ENCODE results near the gene CBFA2T3.

CBFA2T3 gene

DNA sequence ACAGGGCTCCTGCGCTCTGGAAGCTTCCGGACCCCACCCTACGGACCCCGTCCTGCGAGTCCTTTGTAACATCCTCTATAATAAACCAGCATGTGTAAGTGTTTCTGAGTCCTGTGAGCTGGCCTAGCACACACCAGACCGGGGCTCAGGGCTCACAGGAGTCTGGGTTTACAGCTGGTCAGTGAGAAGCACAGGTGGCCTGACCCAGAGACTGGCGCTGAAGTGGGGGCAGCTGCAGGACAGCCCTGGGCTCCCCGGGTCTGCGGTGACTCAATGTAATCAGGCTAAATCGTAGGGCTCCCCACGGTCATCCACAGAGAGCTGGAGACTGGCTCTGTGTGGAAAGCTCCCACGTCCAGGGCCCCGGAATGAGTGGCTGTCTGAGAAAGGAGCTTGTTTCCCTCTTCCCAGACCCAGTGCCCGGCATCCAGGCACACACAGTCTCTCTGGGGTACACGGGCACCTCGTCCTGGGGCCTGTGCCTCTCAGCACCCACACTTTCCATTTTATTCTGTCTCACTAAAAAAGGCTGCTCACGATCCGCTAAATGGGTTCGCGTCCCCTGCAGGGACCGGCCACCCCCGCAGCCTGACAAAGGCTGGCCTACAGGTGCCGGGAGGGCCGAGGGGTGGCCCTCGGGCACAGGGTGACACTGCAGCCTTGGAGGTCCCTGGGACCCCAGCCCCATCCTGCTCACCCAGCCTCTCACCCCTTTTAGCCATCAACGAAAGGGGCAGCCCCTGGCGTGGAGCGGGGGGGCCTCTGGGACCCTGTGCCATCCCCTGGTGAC, 18.9 kb upstream of the CBFA2T3 start:
- DNase-seq (ENCODE audit: low read depth): no peak

DNA sequence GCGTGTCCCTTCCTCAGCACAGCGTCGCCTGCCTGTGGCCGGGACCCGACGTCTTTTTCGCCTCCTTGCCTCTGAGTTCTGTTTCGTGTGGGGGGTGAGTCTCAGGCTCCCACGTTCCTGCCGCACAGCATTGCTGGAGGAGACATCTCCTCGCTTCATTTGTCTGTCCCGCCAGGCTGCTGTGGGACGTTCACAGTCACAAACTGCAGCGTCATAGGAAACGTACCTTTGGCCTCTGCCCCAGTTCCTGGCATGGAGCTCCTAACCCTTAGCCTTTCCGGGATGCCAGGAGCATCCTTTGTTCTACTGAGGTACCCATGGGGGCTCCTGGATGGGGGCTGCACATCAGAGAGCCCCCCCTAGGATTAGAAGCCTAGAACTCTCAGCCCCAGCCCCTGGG, 18.2 kb upstream of the CBFA2T3 start:
- DNase-seq (ENCODE audit: low read depth): no peak

DNA sequence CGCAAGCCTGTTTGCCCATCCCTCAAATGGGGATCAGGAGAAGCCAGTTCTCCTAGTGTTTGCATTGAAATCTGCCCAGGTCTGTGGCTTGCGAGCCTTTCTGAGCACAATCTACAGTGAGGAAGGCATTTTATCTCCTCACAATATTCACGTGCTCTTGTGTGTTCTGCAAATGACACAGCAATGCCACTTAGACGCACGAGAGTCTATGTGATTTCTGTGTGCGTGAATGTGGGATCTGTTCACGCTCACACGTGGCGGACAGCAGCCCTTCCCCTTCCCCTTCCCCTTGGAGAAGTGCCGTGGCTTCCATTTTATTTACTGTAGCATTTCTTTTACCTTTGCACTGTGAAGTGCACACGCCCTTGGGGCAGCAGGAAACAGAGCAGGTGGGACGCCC, 17.7 kb upstream of the CBFA2T3 start:
- DNase-seq (ENCODE audit: low read depth): no peak

DNA sequence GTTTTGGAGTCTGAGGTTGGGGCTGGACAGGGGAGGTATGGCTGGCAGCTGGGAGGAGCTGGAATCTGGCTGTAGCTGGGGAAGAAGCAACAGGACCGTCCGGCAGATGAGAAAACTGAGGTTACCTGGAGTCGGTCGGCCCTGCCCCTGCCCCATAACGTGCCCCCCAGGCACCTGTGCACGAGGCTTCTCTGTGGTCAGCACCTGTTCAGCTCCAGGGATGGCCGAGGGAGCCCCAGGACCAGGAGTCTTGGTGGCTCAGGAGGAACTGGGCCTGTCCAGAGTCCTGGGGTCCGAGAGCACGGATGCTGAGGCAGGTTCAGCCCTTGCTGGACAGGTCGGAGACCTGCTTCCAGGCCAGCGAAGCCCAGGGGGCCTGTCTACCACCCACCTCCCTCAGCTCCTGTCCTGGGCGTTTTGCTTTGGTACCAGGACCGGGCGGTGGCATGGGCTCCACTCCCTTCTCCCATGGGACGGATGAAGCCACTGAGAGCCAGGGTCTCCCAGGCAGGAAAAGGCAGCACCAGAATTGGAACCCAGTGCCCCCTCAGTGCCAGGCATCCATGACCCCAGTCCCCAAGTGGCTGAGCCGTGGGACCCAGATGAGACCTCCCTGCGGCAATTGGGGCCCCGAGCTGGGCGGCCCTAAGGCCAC, 17.1 kb upstream of the CBFA2T3 start:
- no peak for DNase-seq (ENCODE audit: low read depth)

DNA sequence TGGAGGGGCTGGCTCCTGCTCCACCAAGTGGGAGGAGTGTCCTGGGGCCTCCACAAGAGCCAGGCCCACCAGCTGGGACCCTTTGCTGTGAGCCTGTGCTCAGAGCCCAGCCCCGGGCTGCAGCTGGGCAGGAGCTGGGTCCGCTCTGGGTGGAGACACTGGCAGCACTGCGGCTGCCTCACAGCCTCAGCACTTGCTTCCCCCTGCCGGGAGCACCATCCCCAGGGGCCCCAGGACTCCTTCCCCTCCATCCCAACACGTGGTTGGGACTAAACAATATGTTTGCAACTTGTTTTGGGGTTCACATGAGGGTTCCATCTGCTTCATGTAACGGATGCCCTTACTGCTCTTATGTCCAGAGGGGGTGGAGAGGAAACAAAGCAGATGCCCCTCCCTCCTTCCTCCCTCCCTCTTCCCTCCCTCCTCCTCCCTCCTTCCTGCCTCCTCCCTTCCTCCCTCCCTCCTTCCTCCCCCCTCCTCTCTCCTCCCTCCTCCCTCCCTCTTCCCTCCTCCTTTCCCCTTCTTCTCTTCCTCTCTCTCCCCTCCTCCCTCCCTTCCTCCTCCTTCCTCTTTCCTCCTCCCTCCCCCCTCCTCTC, 16.3 kb upstream of the CBFA2T3 start:
- no peak for DNase-seq (ENCODE audit: low read depth)

DNA sequence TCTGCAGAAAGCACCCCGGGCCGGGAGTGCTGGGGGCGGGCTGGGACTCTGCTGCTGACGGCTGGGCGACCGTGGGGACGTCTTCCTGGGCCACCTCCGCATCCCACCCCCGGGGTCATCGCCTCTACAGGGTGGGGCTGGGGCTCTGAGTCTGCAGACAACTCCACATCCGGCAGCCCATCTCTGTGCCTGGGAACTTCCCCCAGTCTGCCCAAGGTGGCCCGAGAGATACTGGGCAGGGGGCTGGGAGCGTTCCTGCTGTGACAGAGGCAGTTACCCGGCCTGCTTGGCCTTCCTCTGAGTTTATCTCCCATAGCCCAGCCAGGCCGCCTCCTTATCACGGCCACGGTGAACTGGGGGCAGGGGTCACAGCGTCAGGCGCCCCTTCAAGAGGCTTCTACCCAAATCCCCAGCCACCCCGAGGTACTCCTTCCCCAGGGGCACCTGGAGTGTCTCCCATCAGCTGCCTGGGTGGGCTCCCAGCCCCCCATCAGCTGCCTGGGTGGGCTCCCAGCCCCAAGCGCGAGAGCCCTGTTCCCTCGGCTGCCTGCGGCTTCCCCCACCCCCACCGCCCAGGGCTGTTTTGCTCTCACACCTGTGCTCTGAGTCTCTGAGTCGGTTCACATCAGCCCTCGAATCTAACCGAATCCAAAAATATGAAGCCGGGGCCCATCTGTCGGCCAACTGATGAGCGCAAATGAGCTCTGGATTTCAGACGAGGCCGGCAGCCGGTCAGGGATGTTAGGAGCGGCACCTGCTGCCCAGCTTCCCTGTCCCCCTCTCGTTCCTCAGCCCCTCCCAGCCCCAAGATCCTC, 15.6 kb upstream of the CBFA2T3 start:
- DNase-seq (ENCODE audit: low read depth): no peak

DNA sequence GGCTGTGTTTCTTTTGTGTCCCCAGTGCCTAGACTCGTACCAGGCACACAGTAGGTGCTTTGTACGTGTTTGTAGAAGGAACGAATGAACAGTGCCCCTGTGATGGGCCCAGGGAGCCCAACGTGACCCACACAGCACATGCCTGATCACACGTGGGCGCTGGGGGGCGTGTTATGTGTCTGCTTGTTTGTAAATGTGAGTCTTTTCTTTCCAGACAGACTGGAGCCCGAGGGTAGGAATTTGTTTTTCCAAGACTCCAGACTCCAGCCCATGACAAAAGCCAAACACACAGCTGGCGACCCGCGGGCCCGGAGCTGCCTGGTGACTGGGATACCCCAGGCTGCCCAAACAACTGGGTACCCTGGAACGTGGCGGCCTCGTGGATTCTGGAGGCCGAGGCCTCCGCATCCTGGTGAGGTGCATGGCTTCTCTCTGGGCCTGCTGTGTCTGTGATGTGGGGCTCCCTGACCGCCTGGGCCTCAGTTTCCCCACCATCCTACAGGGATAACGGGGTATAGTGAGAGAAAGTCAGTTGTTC, 14.9 kb upstream of the CBFA2T3 start:
- DNase-seq (ENCODE audit: low read depth): no peak

DNA sequence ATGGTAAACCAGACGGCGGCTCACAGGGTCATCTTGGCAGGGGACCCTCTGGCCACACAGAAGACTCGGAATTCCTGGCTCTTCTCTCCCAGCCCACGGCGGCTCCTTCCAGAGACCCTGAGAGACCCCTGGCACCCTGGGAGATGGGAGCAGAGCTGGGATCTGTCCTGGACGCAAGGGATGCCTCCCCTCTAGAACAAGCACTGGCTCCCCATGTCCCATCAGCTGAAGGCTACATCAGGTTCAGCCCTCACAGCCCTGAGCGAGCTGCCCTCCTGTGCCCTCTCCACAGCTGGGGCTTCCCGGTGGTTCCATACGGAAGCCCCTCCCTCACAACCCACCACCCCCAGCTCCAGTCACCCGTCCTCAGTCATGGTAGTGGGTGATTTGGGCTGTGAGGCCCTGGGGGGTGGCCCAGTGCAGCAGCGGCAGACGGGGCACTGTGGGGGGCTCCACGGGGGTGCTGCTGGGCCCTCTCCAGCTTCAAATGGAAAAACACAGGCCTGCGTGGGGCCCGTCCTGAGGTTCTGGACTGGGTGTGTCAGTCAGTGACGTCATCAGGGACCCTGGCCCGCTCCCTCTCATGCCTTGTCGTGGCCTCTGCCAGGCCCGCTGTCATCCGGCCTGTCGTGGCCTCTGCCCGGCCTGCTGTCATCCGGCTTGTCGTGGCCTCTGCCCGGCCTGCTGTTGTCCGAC, 13.0 kb upstream of the CBFA2T3 start:
- no peak for DNase-seq (ENCODE audit: low read depth)

DNA sequence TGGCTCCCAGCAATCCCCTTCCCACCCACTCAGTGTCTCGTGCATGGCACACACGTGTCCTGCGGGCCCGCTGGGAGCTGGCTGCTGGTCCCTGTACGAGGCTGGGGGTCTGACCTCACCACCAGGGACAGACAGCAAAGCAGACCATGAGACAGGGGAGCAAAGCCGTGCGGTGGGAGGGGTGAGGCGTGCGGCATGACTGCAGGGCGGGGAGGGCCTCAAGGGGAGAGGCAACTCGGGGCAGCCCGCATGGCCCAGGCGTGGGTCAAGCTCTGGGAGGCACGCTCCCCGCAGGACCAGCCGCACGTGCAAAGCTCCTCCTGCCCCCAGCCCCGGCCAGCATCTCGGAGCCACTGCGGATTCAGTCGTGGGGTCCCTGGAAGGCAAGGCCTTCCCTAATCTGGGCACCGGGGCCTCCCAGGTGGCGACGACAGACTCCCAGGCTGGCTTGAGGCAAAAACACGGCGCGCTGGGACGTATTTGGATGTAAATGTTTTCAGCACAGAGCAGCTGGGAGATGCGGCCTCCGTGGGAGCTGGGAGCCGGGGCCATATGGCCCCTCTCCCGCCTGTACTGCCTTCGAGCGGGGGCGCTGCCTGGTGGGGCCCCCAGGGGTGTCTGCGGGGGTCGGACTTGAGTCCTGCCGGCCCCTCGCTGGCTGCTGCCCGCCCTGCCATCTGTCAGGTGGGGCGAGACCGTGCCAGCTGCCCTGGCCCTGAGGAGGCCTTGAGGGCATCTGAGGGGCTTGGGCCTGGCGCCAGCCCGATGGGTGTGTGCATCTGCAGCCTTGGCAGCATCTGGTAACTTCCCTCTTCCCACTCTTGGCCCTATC, 12.2 kb upstream of the CBFA2T3 start:
- no peak for DNase-seq (ENCODE audit: low read depth)

DNA sequence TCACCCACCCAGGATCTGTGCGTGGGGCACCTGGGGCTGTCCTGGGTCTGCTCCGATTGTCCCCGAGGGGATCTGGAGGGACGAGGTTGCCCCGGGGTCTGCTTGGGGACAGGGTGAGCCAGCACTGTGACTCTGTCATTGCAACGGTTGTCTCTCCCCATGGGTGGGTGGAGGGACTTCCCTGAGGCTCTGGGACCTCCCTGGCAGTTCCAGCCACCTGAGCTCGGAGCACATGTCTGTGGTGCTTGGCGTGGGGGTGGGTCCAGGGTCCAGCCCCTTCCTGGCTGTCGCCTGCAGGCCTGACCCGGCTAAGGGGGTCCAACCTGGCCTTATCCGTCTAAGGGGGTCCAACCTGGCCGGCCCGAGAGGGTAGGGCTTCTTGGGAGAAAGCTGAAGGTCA, 8.5 kb upstream of the CBFA2T3 start:
- no peak for DNase-seq (ENCODE audit: low read depth)

DNA sequence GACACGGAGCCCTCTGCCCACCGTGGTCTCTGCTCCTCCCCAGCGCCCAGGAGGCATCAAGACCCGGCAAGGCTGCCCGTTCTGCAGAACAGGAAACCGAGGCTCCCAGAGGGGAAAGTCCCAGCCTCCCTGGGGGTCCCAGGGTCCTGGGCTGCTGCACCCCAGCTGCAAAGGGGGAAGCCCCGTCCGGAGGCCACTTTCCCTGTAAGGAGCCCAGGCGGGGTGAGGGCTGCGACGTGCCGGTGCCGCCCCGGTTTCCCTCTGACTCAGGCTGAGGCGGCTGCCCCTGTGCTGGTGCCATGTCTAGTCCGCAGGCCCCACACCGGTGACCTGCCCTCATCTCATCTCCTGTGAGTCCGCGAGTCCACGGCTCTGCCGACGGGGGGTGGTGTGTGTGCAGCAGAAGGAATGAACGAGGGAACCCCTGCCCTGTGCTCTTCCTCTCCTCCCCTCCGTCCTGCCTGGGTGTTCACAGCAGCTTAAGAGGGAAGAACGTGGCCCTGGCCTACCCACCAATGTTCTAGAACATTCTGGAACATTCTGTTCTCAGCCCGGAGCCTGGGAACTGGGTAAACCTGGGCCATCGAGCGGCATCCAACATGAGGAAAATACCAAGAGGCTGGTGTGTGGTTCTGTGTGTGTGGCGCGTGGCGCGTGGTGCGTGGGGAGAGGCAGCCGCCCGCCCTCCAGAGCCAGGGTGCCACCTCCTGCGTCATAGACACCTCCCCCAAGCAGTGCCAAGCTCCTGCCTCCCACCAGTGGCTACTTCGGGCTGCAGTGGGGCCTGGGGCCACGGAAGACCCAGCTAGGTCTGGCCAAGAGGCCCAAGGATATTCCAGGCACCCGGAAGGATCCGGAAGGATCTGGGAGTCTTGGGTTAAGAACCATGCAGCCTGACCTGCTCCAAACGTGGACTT, 7.0 kb upstream of the CBFA2T3 start:
- no peak for DNase-seq (ENCODE audit: low read depth)

DNA sequence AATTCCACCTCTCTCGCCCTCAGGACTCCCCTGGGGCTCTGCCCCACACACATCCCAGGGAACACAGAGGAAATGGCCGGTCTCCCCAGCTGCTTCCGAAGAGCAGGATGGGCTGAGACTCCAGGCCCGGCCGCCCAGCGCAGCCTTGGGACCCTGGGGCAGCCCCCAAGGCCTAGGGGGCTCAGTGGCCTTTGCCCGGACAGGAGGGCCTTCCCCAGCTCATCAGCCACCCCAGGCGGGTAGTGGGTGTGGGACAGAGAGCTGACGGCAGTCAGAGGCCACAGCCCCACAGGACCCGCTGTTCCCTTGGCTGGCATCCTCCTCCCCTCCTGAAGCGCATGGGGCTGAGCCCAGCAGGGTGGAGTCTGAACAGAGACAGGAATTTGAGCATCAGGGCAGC, 6.2 kb upstream of the CBFA2T3 start:
- DNase-seq (ENCODE audit: low read depth): no peak

DNA sequence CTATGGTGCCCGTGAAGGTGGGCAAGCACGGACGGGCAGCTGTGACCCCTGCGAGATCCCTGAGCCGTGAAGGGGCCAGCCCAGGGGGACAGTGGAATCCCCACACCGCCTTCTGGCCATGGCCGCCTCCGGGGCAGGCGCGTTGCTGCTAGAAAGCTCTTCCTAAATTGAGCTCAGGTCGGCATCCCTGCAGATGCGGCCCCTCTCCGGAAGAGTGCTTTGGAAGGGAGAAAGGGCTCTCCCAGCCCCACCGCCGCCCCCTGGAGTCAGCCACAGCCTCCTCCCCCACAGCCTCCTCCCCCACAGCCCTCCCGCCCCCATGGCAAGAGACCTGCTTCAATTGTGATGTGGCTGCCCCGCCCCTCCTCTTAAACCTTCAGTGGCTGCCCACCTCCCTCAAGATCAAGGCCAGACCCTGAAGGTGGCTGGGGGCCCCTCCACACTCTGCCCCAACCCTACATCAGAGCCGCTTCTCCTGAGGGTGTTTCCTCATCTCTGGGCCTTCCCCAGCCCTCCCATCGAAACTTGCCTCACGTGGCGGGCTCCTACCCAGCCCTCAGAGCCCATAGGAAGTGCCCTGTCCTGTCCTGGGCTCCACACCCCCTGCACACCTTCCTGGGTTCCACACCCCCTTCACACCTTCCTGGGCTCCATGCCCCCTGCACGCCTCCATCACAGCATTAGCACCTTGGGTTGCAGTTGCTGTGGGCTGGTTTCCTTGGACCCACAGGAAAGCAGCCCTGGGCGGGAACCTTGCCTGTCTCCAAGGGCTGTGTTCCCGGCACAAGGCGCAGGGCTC, 5.5 kb upstream of the CBFA2T3 start:
- no peak for DNase-seq (ENCODE audit: low read depth)

DNA sequence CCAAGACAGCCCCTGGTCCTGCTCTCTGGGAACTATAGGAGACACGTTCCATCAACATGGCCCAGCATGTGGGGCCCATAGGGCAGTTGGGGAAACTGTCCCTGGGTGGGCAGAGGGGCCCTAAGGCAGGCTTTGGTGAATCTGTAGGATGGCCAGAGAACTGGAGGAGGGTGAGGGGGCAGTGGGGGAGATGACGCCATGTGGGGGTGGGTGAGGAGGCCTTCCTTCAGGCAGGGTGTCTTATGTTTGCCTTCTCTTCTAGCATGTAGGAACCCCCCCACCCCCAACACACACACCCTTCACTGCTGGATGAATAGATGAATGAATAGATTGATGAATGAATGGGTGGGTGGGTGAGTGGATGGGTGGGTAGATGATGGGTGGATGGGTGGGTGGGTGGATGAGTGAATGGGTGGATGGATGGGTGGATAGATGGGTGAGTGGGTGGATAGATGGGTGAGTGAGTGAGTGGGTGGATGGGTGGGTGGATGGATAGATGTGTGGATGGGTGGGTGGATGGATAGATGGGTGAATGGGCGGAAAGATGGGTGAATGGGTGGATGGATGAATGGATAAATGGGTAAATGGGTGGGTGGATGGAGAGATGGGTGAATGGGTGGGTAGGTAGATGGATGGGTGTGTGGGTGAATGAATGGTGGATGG, 2.5 kb upstream of the CBFA2T3 start:
- no peak for DNase-seq (ENCODE audit: low read depth)

DNA sequence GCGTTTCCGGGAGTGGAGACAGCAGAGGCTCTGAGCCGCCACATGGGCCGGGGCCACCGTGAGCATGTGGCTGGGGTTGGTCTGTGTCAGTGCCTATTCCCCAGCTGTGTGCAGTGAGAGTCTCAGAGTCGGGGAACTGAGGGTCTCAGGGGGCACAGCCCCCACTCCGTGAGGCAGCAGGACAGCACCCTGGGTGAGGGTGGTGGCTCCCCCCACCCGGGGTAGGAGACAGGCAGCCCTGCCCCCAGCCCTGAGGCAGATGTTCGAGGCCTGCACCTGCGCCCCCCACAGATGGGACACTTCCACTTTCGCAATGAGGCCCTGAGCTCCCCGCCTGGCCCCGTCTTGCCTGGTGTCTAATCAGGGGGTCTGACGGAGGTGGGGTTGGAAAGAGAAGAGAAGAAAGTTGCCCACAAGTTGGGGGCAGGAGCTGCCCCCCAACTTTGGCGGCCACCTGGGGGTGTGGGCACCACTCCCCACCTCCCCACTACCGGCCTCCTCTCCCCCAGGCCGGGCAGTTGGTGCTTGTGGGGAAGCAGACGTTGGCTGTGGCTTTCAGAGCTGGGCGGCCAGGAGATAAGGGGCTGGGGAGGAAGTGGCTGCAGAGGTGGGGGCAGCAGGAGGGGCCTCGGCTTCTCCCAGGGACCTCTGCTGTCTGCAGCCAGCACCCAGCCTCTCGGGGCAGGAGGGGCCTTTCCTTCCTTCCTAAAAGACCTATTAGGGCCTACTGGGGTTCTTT, 1.8 kb upstream of the CBFA2T3 start:
- no peak for DNase-seq (ENCODE audit: low read depth)

DNA sequence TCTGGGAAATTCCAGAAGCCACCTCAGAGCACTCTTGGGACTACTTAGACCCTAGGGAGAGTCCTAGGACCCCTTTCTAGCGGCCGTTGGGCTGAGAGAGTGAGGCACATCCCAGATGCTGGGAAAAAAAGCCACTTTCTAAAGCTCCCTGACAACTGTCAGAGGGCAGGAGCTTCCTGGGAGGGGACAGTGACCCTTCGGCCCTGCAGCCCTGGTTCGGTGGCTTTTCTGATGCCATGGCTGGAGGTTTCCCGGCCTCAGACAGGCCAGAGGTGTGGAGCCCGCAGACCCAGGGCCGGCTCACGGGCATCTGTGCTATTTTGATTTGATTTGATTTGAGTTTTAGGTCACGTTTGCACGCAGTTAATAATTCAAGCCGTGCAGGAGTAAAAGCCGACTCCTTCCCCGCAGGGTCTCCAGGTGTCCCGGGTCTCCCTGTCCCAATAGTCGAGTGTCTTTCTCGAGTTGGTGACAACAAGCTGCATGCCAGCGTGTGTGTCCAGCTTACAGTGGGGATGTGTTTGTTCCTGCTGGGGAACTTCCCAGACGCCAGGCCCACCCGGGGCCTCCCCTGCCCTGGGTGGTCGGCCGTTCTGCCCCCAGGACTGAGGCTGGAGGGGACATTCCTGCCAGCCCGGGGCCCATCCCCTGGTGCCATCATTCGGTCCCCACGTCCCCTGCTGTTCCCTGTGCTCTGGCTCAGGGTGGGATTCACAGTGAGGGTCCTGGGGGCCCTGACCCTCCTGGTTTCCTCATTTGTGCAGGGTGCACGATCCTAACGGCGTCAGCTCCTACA, 1.0 kb upstream of the CBFA2T3 start:
- no peak for DNase-seq (ENCODE audit: low read depth)
